Jurkat, Clone E6-1 (cell line): ENCODE results near the gene OPCML.

Experiments
- DNase-seq: peaks from one replicate; pipeline ENCODE4 v3.0.0-alpha.2; 2011; ENCODE audit warnings: low read depth, low spot score
- H3K4me3 ChIP-seq: 2 replicates; pipeline ENCODE4 v1.5.1; 2011; ENCODE audit warnings: mild to moderate bottlenecking, low read length, control low read depth, moderate library complexity

The OPCML gene

GRCh38 chr11:132881622-132882021 lies 650.7 kb downstream of the OPCML start:
- no peak for DNase-seq
- H3K4me3 ChIP-seq: no peak overlapping the region

GRCh38 chr11:132878111-132878510 lies 654.2 kb downstream of the OPCML start:
- DNase-seq: no peak
- H3K4me3 ChIP-seq: no peak overlapping the region

- DNase-seq: peak; percentile 8
- no peak overlapping the region for H3K4me3 ChIP-seq
Measured at GRCh38 chr11:132876705-132877104, 655.6 kb downstream of the OPCML start.

GRCh38 chr11:132876239-132876638 lies 656.1 kb downstream of the OPCML start:
- H3K4me3 ChIP-seq: no peak overlapping the region
- no peak for DNase-seq

- no peak for DNase-seq
Measured at GRCh38 chr11:132874638-132875037, 657.7 kb downstream of the OPCML start.

GRCh38 chr11:132873841-132874240 lies 658.5 kb downstream of the OPCML start:
- no peak for DNase-seq
- H3K4me3 ChIP-seq: no peak overlapping the region

More at GRCh38 chr11:132874638-132875037, 657.7 kb downstream of the OPCML start:
- H3K4me3 ChIP-seq: no peak overlapping the region

- no peak for DNase-seq
Measured at GRCh38 chr11:132872211-132872610, 660.1 kb downstream of the OPCML start.

GRCh38 chr11:132866783-132867545 lies 665.3 kb downstream of the OPCML start:
- no peak overlapping the region for H3K4me3 ChIP-seq
- no peak for DNase-seq

More at GRCh38 chr11:132872211-132872610, 660.1 kb downstream of the OPCML start:
- no peak overlapping the region for H3K4me3 ChIP-seq

- DNase-seq: no peak
- no peak overlapping the region for H3K4me3 ChIP-seq
Measured at GRCh38 chr11:132865623-132866022, 666.7 kb downstream of the OPCML start.

GRCh38 chr11:132864811-132865576 lies 667.3 kb downstream of the OPCML start:
- H3K4me3 ChIP-seq: no peak overlapping the region

GRCh38 chr11:132862933-132863332 lies 669.4 kb downstream of the OPCML start:
- no peak overlapping the region for H3K4me3 ChIP-seq
- no peak for DNase-seq

More at GRCh38 chr11:132864811-132865576, 667.3 kb downstream of the OPCML start:
- DNase-seq: no peak

GRCh38 chr11:132862137-132862536 lies 670.2 kb downstream of the OPCML start:
- DNase-seq: no peak
- H3K4me3 ChIP-seq: no peak overlapping the region

- no peak for DNase-seq
Measured at GRCh38 chr11:132859306-132859705, 673.0 kb downstream of the OPCML start.

GRCh38 chr11:132858223-132858622 lies 674.1 kb downstream of the OPCML start:
- DNase-seq: peak; percentile 17
- H3K4me3 ChIP-seq: no peak overlapping the region

More at GRCh38 chr11:132859306-132859705, 673.0 kb downstream of the OPCML start:
- no peak overlapping the region for H3K4me3 ChIP-seq

GRCh38 chr11:132856032-132856431 lies 676.3 kb downstream of the OPCML start:
- no peak overlapping the region for H3K4me3 ChIP-seq
- no peak for DNase-seq

- DNase-seq: no peak
- no peak overlapping the region for H3K4me3 ChIP-seq
Measured at GRCh38 chr11:132855516-132855915, 676.8 kb downstream of the OPCML start.

- no peak overlapping the region for H3K4me3 ChIP-seq
Measured at GRCh38 chr11:132853886-132854285, 678.4 kb downstream of the OPCML start.

GRCh38 chr11:132852361-132852760 lies 679.9 kb downstream of the OPCML start:
- no peak for DNase-seq
- H3K4me3 ChIP-seq: no peak overlapping the region

More at GRCh38 chr11:132853886-132854285, 678.4 kb downstream of the OPCML start:
- DNase-seq: no peak

GRCh38 chr11:132851247-132851646 lies 681.1 kb downstream of the OPCML start:
- H3K4me3 ChIP-seq: no peak overlapping the region
- no peak for DNase-seq

- no peak for DNase-seq
- H3K4me3 ChIP-seq: no peak overlapping the region
Measured at GRCh38 chr11:132850266-132850665, 682.0 kb downstream of the OPCML start.
